NCI-H526 (cell line): ENCODE data around the gene SELENOH.
"Not testable (repeated sequence)": the region's sequence is repeated elsewhere in the genome, so short reads cannot be mapped to it uniquely, and the experiment has no call there.

ENCODE experiments used
- DNase-seq, 2 experiments: peaks; one replicate each; lab custom pipeline; 2025; lab: John Stamatoyannopoulos, UW

Gene SELENOH

GRCh38 chr11:57741132-57742086, at the start of gene SELENOH:
TSS of gene SELENOH (plus strand) at chr11:57741491. CDS start at chr11:57741596, 105 bp downstream.
- peak; percentile 97 to 99 for DNase-seq

- DNase-seq: no peak
Observed at GRCh38 chr11:57698843-57699365, 42.4 kb upstream of the SELENOH start.

GRCh38 chr11:57699813-57700212, 41.5 kb upstream of the SELENOH start:
- DNase-seq: no peak

- DNase-seq: no peak
Observed at GRCh38 chr11:57700425-57700824, 40.9 kb upstream of the SELENOH start.

GRCh38 chr11:57703341-57703740, 38.0 kb upstream of the SELENOH start:
- DNase-seq: no peak

- no peak for DNase-seq
Observed at GRCh38 chr11:57704932-57705331, 36.4 kb upstream of the SELENOH start.

- not testable (repeated sequence) for DNase-seq
Observed at GRCh38 chr11:57705432-57705831, 35.9 kb upstream of the SELENOH start.

- no peak for DNase-seq
Observed at GRCh38 chr11:57709802-57710367, 31.4 kb upstream of the SELENOH start.

- peak; percentile 94 to 96 for DNase-seq
Observed at GRCh38 chr11:57711414-57712255, 29.7 kb upstream of the SELENOH start, which contains the start of gene MED19. TSS of gene MED19 (minus strand) at chr11:57712215. CDS start at chr11:57712179, 36 bp downstream.

- DNase-seq: peak; percentile 100
Observed at GRCh38 chr11:57712256-57713150, 28.8 kb upstream of the SELENOH start, which contains the start of gene TMX2. TSS of gene TMX2 (plus strand) at chr11:57712593. CDS start at chr11:57712619, 26 bp downstream.

GRCh38 chr11:57713835-57714234, 27.5 kb upstream of the SELENOH start:
- no peak for DNase-seq

GRCh38 chr11:57716726-57717125, 24.6 kb upstream of the SELENOH start:
- DNase-seq: not testable (repeated sequence)

- no peak for DNase-seq
Observed at GRCh38 chr11:57727185-57727584, 14.1 kb upstream of the SELENOH start.

- no peak for DNase-seq
Observed at GRCh38 chr11:57728829-57729228, 12.5 kb upstream of the SELENOH start.

- peak; percentile 51 to 73 for DNase-seq
Observed at GRCh38 chr11:57729479-57729878, 11.8 kb upstream of the SELENOH start.

- no peak for DNase-seq
Observed at GRCh38 chr11:57732661-57733060, 8.6 kb upstream of the SELENOH start.

- DNase-seq: peak; percentile 19 to 45
Observed at GRCh38 chr11:57735619-57736298, 5.5 kb upstream of the SELENOH start.

- no peak for DNase-seq
Observed at GRCh38 chr11:57742087-57742452, 779 bp downstream of the SELENOH start.

- DNase-seq: no peak
Observed at GRCh38 chr11:57744357-57744756, 3.1 kb downstream of the SELENOH start.

GRCh38 chr11:57745206-57745605, 3.9 kb downstream of the SELENOH start:
- no peak for DNase-seq
